Peyer's patch (tissue), 4 donors: ENCODE data around the gene SOD2. TPM values are rescaled to one million over a fixed set of nuclear protein-coding genes. Genes with fewer than 3 reads are reported as not detected.
"Not testable (repeated sequence)": the region's sequence is repeated elsewhere in the genome, so short reads cannot be mapped to it uniquely, and the experiment has no call there.

Experiments used
- DNase-seq, 3 donors: peaks; one replicate each; pipeline ENCODE4 v3.0.0-alpha.2; 2017 to 2019
- H3K27ac ChIP-seq, 4 donors: fragments of 200-600 bp; sonication (generic); one replicate each; pipeline ENCODE4 v1.5.1; 2016 to 2019
- H3K27me3 ChIP-seq, 2 donors: fragments of 200-600 bp; sonication (generic); one replicate each; pipeline ENCODE4 v1.5.1; 2019
- H3K36me3 ChIP-seq, 3 donors: fragments of 200-600 bp; sonication (generic); one replicate each; pipeline ENCODE4 v1.5.1; 2016 to 2019
- H3K4me1 ChIP-seq, 4 donors: fragments of 200-600 bp; sonication (generic); one replicate each; pipeline ENCODE4 v1.5.1; 2016 to 2019
- H3K4me3 ChIP-seq, 4 donors: fragments of 200-600 bp; sonication (generic); 1 replicate in 3 of 4; 2 replicates in 1 of 4; pipeline ENCODE4 v1.5.1; 2016 to 2019; ENCODE audit warnings: mild to moderate bottlenecking in 1 of 4
- H3K9me3 ChIP-seq, 4 donors: fragments of 200-600 bp; sonication (generic); one replicate each; pipeline ENCODE4 v1.5.1; 2016 to 2019; ENCODE audit warnings: mild to moderate bottlenecking in 1 of 4
- CTCF ChIP-seq, 6 experiments: fragments of 450-650 bp in 4 of 6; fragments of 200-600 bp in 2 of 6; sonication (generic) in 1 of 6; IDR thresholded peaks; one replicate each; pipeline ENCODE4 v1.5.1; 2017 to 2019; ENCODE audit warnings: antibody characterized with exemption in 6 of 6, mild to moderate bottlenecking in 3 of 6, moderate library complexity in 1 of 6
- POLR2A ChIP-seq, 2 donors: fragments of 450-650 bp; IDR thresholded peaks; one replicate each; pipeline ENCODE4 v1.5.1; 2017; ENCODE audit warnings: antibody characterized with exemption in 2 of 2, mild to moderate bottlenecking in 2 of 2, moderate library complexity in 2 of 2
- total RNA-seq, 4 donors: library from RNA; depleted of rRNA; stranded (reverse); fragments of >200 nt; gene quantifications; one replicate each; pipeline ENCODE4 v1.1.0, GENCODE V29; 2016

SOD2 gene
- total RNA-seq, 4 donors from 2014 or later: 85.0 to 156 (median 103) TPM

GRCh38 chr6:159726255-159726917 is 33.3 kb upstream of the SOD2 start:
- H3K27ac ChIP-seq: peak overlapping the region; percentile 96 to 100 (median 98)
- H3K9me3 ChIP-seq: no peaks in the 10 kb centered on the region
- peaks cover 0 to 27% (median 12%) of the 10 kb centered on the region in 4 donors for H3K4me1 ChIP-seq
- no peak for DNase-seq
- H3K27me3 ChIP-seq: no peaks in the 10 kb centered on the region
- no peaks in the 10 kb centered on the region for H3K36me3 ChIP-seq
- TF ChIP-seq CTCF (IDR thresholded peaks at IDR 0.05) (no peak), POLR2A (IDR thresholded peaks at IDR 0.05) (no peak)
- peak overlapping the region; percentile 82 to 97 (median 92) for H3K4me3 ChIP-seq

- not testable (repeated sequence) for H3K27ac ChIP-seq, H3K27me3 ChIP-seq, H3K9me3 ChIP-seq, H3K4me3 ChIP-seq, DNase-seq, H3K36me3 ChIP-seq
- H3K4me1 ChIP-seq: peaks cover 0 to 20% (median 6%) of the 10 kb centered on the region in 4 donors
These were observed 32.2 kb upstream of the SOD2 start for GRCh38 chr6:159725208-159725607.

- peaks cover 0 to 16% (median 4%) of the 10 kb centered on the region in 4 donors for H3K4me1 ChIP-seq
- H3K27me3 ChIP-seq: no peaks in the 10 kb centered on the region
- H3K9me3 ChIP-seq: no peaks in the 10 kb centered on the region
- no peak for TF ChIP-seq POLR2A (IDR thresholded peaks at IDR 0.05)
- no peak for TF ChIP-seq CTCF (IDR thresholded peaks at IDR 0.05)
- no peak overlapping the region for H3K27ac ChIP-seq
- H3K4me3 ChIP-seq: no peak overlapping the region
- DNase-seq: no peak
- no peaks in the 10 kb centered on the region for H3K36me3 ChIP-seq
These were observed 31.7 kb upstream of the SOD2 start for GRCh38 chr6:159724778-159725177.

- H3K9me3 ChIP-seq: no peaks in the 10 kb centered on the region
- H3K4me1 ChIP-seq: peaks cover 0 to 11% (median 2%) of the 10 kb centered on the region in 4 donors
- no peak for TF ChIP-seq CTCF (IDR thresholded peaks at IDR 0.05)
- TF ChIP-seq POLR2A (IDR thresholded peaks at IDR 0.05): no peak
These were observed 30.2 kb upstream of the SOD2 start for GRCh38 chr6:159723259-159723658.

DNA sequence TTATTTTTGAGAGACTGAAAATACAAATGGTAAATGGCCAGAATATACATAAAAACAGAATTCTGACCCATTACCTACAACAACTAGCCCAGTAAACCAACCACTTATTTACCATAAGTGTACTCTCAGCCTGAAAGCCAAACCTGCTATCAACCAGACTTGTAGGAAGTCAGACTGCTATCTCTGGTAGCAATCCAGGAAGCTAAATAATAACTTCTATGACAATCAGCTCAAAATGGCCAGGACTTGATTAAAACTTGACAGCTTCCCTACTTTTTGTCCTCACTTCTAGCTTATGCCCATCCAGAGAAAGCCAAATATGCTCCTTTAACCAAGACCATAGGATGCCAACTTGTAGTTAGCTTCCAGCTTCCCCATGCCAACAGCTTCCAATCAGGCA is 29.6 kb upstream of the SOD2 start:
- Histone ChIP-seq H3K36me3 (no peaks in the 10 kb centered on the region), H3K4me1 (peaks cover 0 to 11% (median 2%) of the 10 kb centered on the region in 4 donors), H3K4me3 (no peak overlapping the region), H3K9me3 (no peaks in the 10 kb centered on the region), H3K27me3 (no peaks in the 10 kb centered on the region), H3K27ac (no peak overlapping the region)
- TF ChIP-seq CTCF (IDR thresholded peaks at IDR 0.05) (no peak), POLR2A (IDR thresholded peaks at IDR 0.05) (no peak)
- DNase-seq: no peak

More at GRCh38 chr6:159723259-159723658, 30.2 kb upstream of the SOD2 start:
- no peak overlapping the region for H3K4me3 ChIP-seq
- DNase-seq: no peak
- H3K36me3 ChIP-seq: no peaks in the 10 kb centered on the region
- H3K27ac ChIP-seq: no peak overlapping the region
- no peaks in the 10 kb centered on the region for H3K27me3 ChIP-seq

DNA sequence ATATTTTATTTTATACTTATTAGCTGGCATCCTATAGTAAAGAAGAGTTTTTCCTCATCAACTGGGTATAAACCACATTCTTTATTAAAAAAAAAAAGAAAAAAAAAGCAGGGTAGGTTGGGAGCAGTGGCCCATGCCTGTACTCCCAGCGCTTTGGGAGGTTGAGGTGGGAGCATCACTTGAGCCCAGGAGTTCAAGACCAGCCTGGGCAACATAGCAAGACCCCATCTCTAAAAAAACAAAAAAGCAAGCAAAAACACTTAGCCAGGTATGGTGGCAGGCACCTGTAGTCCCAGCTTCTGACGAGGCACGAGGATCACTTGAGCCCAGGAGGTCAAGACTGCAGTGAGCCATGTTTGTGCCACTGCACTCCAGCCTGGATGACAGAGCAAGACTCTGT is 28.9 kb upstream of the SOD2 start:
- not testable (repeated sequence) for H3K27ac ChIP-seq, H3K36me3 ChIP-seq, H3K9me3 ChIP-seq, H3K27me3 ChIP-seq, H3K4me3 ChIP-seq, DNase-seq
- peaks cover 0 to 11% (median 2%) of the 10 kb centered on the region in 4 donors for H3K4me1 ChIP-seq

- peaks cover 0 to 14% (median 0%) of the 10 kb centered on the region in 4 donors for H3K4me1 ChIP-seq
- H3K36me3 ChIP-seq: no peaks in the 10 kb centered on the region
- no peak overlapping the region for H3K4me3 ChIP-seq
- peak; percentile 32 to 60 (median 53) for TF ChIP-seq CTCF (IDR thresholded peaks at IDR 0.05)
- TF ChIP-seq POLR2A (IDR thresholded peaks at IDR 0.05): no peak
- no peaks in the 10 kb centered on the region for H3K27me3 ChIP-seq
- peak in 2 of 3 donors; percentile 39 to 55 for DNase-seq
- H3K9me3 ChIP-seq: no peaks in the 10 kb centered on the region
- H3K27ac ChIP-seq: no peak overlapping the region
These were observed 27.7 kb upstream of the SOD2 start for GRCh38 chr6:159720708-159721107.
